M059J (cell line): ENCODE data around the gene KISS1R. TPM values are rescaled to one million over a fixed set of nuclear protein-coding genes. Genes with fewer than 3 reads are reported as not detected.
"Not testable (repeated sequence)": the region's sequence is repeated elsewhere in the genome, so short reads cannot be mapped to it uniquely, and the experiment has no call there.

Experiments used
- DNase-seq: peaks from one replicate; pipeline ENCODE4 v3.0.0-alpha.2; 2012; ENCODE audit warnings: low read depth
- total RNA-seq: library from RNA; depleted of rRNA; stranded (reverse); fragments of >200 nt; shearing (Covaris generic); gene quantifications from 2 replicates; pipeline ENCODE4 v1.2.3, GENCODE V29; 2014

Gene KISS1R
- total RNA-seq, 1 experiment from 2014 or later, result not detected

- DNase-seq, result no peak
These were observed 35.6 kb upstream of the KISS1R start for GRCh38 chr19:881385-882071.

- no peak for DNase-seq
These were observed 34.1 kb upstream of the KISS1R start for GRCh38 chr19:882871-883497.

- DNase-seq, result peak; percentile 91
These were observed 33.4 kb upstream of the KISS1R start for GRCh38 chr19:883661-884211.

- DNase-seq, result no peak
These were observed 32.5 kb upstream of the KISS1R start for GRCh38 chr19:884420-885211.

- no peak for DNase-seq
These were observed 31.5 kb upstream of the KISS1R start for GRCh38 chr19:885536-886224.

GRCh38 chr19:887072-887471, 30.1 kb upstream of the KISS1R start:
- peak; percentile 71 for DNase-seq

- no peak for DNase-seq
These were observed 29.5 kb upstream of the KISS1R start for GRCh38 chr19:887599-887998.

GRCh38 chr19:888581-889385, 28.4 kb upstream of the KISS1R start:
- no peak for DNase-seq

- no peak for DNase-seq
These were observed 27.4 kb upstream of the KISS1R start for GRCh38 chr19:889662-890295.

- DNase-seq, result no peak
These were observed 26.3 kb upstream of the KISS1R start for GRCh38 chr19:890831-891230.

- DNase-seq, result not testable (repeated sequence)
These were observed 25.5 kb upstream of the KISS1R start for GRCh38 chr19:891421-892200.

- no peak for DNase-seq
These were observed 24.8 kb upstream of the KISS1R start for GRCh38 chr19:892243-892893.

- peak; percentile 91 for DNase-seq
These were observed 24.0 kb upstream of the KISS1R start, which contains the start of the genes MED16 and RNU6-9 for GRCh38 chr19:892894-893689. MED16 (minus strand) TSS chr19:893187; CDS start chr19:891131, 2,056 bp downstream. RNU6-9 (plus strand) TSS chr19:893484.

GRCh38 chr19:896434-896833, 20.7 kb upstream of the KISS1R start:
- no peak for DNase-seq

GRCh38 chr19:896999-897398, 20.1 kb upstream of the KISS1R start:
- no peak for DNase-seq

GRCh38 chr19:897442-898039, 19.6 kb upstream of the KISS1R start:
- no peak for DNase-seq

- DNase-seq, result peak; percentile 28
These were observed 18.5 kb upstream of the KISS1R start for GRCh38 chr19:898663-899062.
